ENCODE results near the gene CHADL.

CHADL gene

GRCh38 chr22:41250127-41250526 lies 9.4 kb upstream of the CHADL start:
- ATAC-seq: no peak
- TF ChIP-seq ZNF70 (CRISPR knock-in tag; IDR thresholded peaks at IDR 0.05): no peak
- no peak for TF ChIP-seq CSRNP3 (CRISPR knock-in tag; IDR thresholded peaks at IDR 0.05)
- no peak for TF ChIP-seq GLIS3 (CRISPR knock-in tag; IDR thresholded peaks at IDR 0.05)
- TF ChIP-seq ESRRG (CRISPR knock-in tag; IDR thresholded peaks at IDR 0.05): no peak
- TF ChIP-seq ZC3H10 (CRISPR knock-in tag; IDR thresholded peaks at IDR 0.05): no peak
- no peak for TF ChIP-seq PATZ1 (CRISPR knock-in tag; IDR thresholded peaks at IDR 0.05; ENCODE audit: borderline replicate concordance)
- no peak for TF ChIP-seq CSDC2 (CRISPR knock-in tag; IDR thresholded peaks at IDR 0.05)
- TF ChIP-seq ZNF8 (CRISPR knock-in tag; IDR thresholded peaks at IDR 0.05): no peak
- no peak for TF ChIP-seq ZNF565 (CRISPR knock-in tag; conservative IDR thresholded peaks at IDR 0.05; ENCODE audit: low read depth)
- no peak for TF ChIP-seq SNAI2 (CRISPR knock-in tag; IDR thresholded peaks at IDR 0.05)
- no peak for TF ChIP-seq BACH2 (CRISPR knock-in tag; IDR thresholded peaks at IDR 0.05; ENCODE audit: borderline replicate concordance)
- TF ChIP-seq CREB5 (CRISPR knock-in tag; IDR thresholded peaks at IDR 0.05; ENCODE audit: low read depth): no peak
- no peak for TF ChIP-seq RARB (CRISPR knock-in tag; IDR thresholded peaks at IDR 0.05)
- no peak for TF ChIP-seq TCF4 (CRISPR knock-in tag; IDR thresholded peaks at IDR 0.05; ENCODE audit: borderline replicate concordance)
- TF ChIP-seq TOX (CRISPR knock-in tag; IDR thresholded peaks at IDR 0.05; ENCODE audit: borderline replicate concordance): no peak
- no peak for TF ChIP-seq PPARA (CRISPR knock-in tag; IDR thresholded peaks at IDR 0.05; ENCODE audit: borderline replicate concordance)
- no peak for TF ChIP-seq ARNTL (CRISPR knock-in tag; IDR thresholded peaks at IDR 0.05; ENCODE audit: borderline replicate concordance, low read depth)
- no peak for TF ChIP-seq ISL1 (CRISPR knock-in tag; IDR thresholded peaks at IDR 0.05)
- TF ChIP-seq TSHZ2 (CRISPR knock-in tag; IDR thresholded peaks at IDR 0.05): no peak

GRCh38 chr22:41249442-41249841 lies 8.7 kb upstream of the CHADL start:
- no peak for ATAC-seq

More at GRCh38 chr22:41249442-41249841, 8.7 kb upstream of the CHADL start:
- no peak for TF ChIP-seq CSRNP3 (CRISPR knock-in tag; IDR thresholded peaks at IDR 0.05)
- no peak for TF ChIP-seq POU6F1 (CRISPR knock-in tag; IDR thresholded peaks at IDR 0.05; ENCODE audit: borderline replicate concordance, low read depth)
- TF ChIP-seq SNAI2 (CRISPR knock-in tag; IDR thresholded peaks at IDR 0.05): no peak
- TF ChIP-seq CSDC2 (CRISPR knock-in tag; IDR thresholded peaks at IDR 0.05): no peak
- TF ChIP-seq TOX (CRISPR knock-in tag; IDR thresholded peaks at IDR 0.05; ENCODE audit: borderline replicate concordance): no peak
- no peak for TF ChIP-seq ZC3H10 (CRISPR knock-in tag; IDR thresholded peaks at IDR 0.05)
- no peak for TF ChIP-seq PPARA (CRISPR knock-in tag; IDR thresholded peaks at IDR 0.05; ENCODE audit: borderline replicate concordance)
- no peak for TF ChIP-seq ZNF70 (CRISPR knock-in tag; IDR thresholded peaks at IDR 0.05)
- TF ChIP-seq OSR1 (CRISPR knock-in tag; IDR thresholded peaks at IDR 0.05): no peak
- no peak for TF ChIP-seq ARNTL (CRISPR knock-in tag; IDR thresholded peaks at IDR 0.05; ENCODE audit: borderline replicate concordance, low read depth)
- no peak for TF ChIP-seq CREB5 (CRISPR knock-in tag; IDR thresholded peaks at IDR 0.05; ENCODE audit: low read depth)
- TF ChIP-seq GLIS3 (CRISPR knock-in tag; IDR thresholded peaks at IDR 0.05): no peak
- no peak for TF ChIP-seq ZFP30 (CRISPR knock-in tag; IDR thresholded peaks at IDR 0.05)
- no peak for TF ChIP-seq BACH2 (CRISPR knock-in tag; IDR thresholded peaks at IDR 0.05; ENCODE audit: borderline replicate concordance)
- TF ChIP-seq ZFP3 (CRISPR knock-in tag; IDR thresholded peaks at IDR 0.05): no peak
- TF ChIP-seq RARB (CRISPR knock-in tag; IDR thresholded peaks at IDR 0.05): no peak
- no peak for TF ChIP-seq TSHZ2 (CRISPR knock-in tag; IDR thresholded peaks at IDR 0.05)
